Calu3 (cell line): ENCODE results near the gene RIT1. TPM values are rescaled to one million over a fixed set of nuclear protein-coding genes. Genes with fewer than 3 reads are reported as not detected.

Experiments used
- BruUV-seq: library from RNA; stranded (reverse); fragments of 400-500 nt; replicated peaks from 2 replicates; lab custom pipeline; 2021; lab: Mats Ljungman, UMichigan
- CTCF ChIA-PET: fragments of 300-600 bp; sonication (Branson Sonifier 250); formaldehyde crosslinking; loops from one replicate; lab custom pipeline; 2022; ENCODE audit warnings: antibody characterized with exemption; lab: Charles Lee
- DNase-seq: peaks from one replicate; pipeline ENCODE4 v3.0.0; 2022
- H3K27ac Mint-ChIP-seq: one replicate; pipeline ENCODE4 v1.8.0; 2022; ENCODE audit warnings: mixed read lengths; ENCODE audit not compliant: unreplicated experiment
- H3K27me3 Mint-ChIP-seq: one replicate; pipeline ENCODE4 v1.8.0; 2022; ENCODE audit warnings: mixed read lengths; ENCODE audit not compliant: unreplicated experiment
- H3K36me3 Mint-ChIP-seq: one replicate; pipeline ENCODE4 v1.8.0; 2022; ENCODE audit warnings: mild to moderate bottlenecking, moderate library complexity, mixed read lengths; ENCODE audit not compliant: insufficient read depth, unreplicated experiment
- H3K4me1 Mint-ChIP-seq: one replicate; pipeline ENCODE4 v1.8.0; 2022; ENCODE audit warnings: mild to moderate bottlenecking, low read depth, mixed read lengths; ENCODE audit not compliant: unreplicated experiment
- H3K4me3 Mint-ChIP-seq: one replicate; pipeline ENCODE4 v1.8.0; 2022; ENCODE audit warnings: mild to moderate bottlenecking, low read depth, moderate library complexity, mixed read lengths; ENCODE audit not compliant: unreplicated experiment
- H3K9me3 Mint-ChIP-seq: one replicate; pipeline ENCODE4 v1.8.0; 2022; ENCODE audit warnings: low read depth, mixed read lengths; ENCODE audit not compliant: unreplicated experiment
- intact Hi-C: fragments of 100-400 bp; cut with micrococcal nuclease; formaldehyde crosslinking; loops from one replicate; pipeline ENCODE4 v1.10.0; 2022; ENCODE audit not compliant: unreplicated experiment
- total RNA-seq: library from RNA; stranded (reverse); gene quantifications from 2 replicates; pipeline ENCODE4 v1.2.3, GENCODE V29; 2022
- TF ChIP-seq, protein P1 (sequence below): fragments of 200-600 bp; IDR thresholded peaks from one replicate; pipeline ENCODE4 v1.8.0; 2022; ENCODE audit warnings: antibody characterized with exemption; ENCODE audit not compliant: unreplicated experiment

Gene RIT1
- total RNA-seq, 1 experiment from 2014 or later, result 34.4 TPM

DNA sequence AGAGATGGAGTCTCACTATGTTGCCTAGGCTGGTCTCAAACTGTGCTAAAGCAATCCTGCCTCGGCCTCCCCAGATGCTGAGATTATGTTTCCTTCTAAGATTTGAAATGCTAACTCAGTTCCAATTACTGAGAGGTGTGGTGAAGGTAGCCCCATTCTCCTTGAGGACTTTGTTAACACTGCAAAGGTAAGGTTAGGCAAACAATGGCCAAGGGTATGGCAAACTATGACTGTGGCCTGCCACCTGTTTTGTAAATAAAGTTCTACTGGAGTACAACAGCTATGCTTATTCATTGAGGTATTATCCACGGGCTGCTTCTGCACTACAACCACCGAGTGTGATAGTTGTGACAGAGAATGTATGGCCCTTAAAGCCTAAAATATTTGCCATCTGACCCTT, 9.6 kb upstream of the RIT1 start:
- intact Hi-C loops, result no loop called here
- H3K9me3 Mint-ChIP-seq, result no peaks in the 10 kb centered on the region
- no peak overlapping the region for H3K4me3 Mint-ChIP-seq
- peaks cover 76% of the 10 kb centered on the region for H3K36me3 Mint-ChIP-seq
- H3K27me3 Mint-ChIP-seq, result no peaks in the 10 kb centered on the region
- CTCF ChIA-PET, result no interaction called here
- H3K4me1 Mint-ChIP-seq, result no peaks in the 10 kb centered on the region
- TF ChIP-seq, protein P1, sequence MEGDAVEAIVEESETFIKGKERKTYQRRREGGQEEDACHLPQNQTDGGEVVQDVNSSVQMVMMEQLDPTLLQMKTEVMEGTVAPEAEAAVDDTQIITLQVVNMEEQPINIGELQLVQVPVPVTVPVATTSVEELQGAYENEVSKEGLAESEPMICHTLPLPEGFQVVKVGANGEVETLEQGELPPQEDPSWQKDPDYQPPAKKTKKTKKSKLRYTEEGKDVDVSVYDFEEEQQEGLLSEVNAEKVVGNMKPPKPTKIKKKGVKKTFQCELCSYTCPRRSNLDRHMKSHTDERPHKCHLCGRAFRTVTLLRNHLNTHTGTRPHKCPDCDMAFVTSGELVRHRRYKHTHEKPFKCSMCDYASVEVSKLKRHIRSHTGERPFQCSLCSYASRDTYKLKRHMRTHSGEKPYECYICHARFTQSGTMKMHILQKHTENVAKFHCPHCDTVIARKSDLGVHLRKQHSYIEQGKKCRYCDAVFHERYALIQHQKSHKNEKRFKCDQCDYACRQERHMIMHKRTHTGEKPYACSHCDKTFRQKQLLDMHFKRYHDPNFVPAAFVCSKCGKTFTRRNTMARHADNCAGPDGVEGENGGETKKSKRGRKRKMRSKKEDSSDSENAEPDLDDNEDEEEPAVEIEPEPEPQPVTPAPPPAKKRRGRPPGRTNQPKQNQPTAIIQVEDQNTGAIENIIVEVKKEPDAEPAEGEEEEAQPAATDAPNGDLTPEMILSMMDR, result no peak
- no peak overlapping the region for H3K27ac Mint-ChIP-seq
- BruUV-seq, result no TSS peak
- DNase-seq, result no peak

- CTCF ChIA-PET, result interaction anchor here (0.6 kb wide), 1 partner anchor 639 kb away, joined by 4 read pairs; no protein-coding TSS in a partner anchor
- Mint-ChIP-seq H3K9me3 (no peaks in the 10 kb centered on the region), H3K36me3 (peaks cover 84% of the 10 kb centered on the region), H3K4me1 (no peaks in the 10 kb centered on the region), H3K4me3 (no peak overlapping the region), H3K27me3 (no peaks in the 10 kb centered on the region), H3K27ac (no peak overlapping the region)
- no TSS peak for BruUV-seq
- TF ChIP-seq, protein P1, result no peak
- intact Hi-C loops, result no loop called here
- DNase-seq, result no peak
These were observed 8.7 kb upstream of the RIT1 start for GRCh38 chr1:155919801-155920200.

- H3K9me3 Mint-ChIP-seq, result no peaks in the 10 kb centered on the region
These were observed 7.5 kb upstream of the RIT1 start for GRCh38 chr1:155918660-155919059.

DNA sequence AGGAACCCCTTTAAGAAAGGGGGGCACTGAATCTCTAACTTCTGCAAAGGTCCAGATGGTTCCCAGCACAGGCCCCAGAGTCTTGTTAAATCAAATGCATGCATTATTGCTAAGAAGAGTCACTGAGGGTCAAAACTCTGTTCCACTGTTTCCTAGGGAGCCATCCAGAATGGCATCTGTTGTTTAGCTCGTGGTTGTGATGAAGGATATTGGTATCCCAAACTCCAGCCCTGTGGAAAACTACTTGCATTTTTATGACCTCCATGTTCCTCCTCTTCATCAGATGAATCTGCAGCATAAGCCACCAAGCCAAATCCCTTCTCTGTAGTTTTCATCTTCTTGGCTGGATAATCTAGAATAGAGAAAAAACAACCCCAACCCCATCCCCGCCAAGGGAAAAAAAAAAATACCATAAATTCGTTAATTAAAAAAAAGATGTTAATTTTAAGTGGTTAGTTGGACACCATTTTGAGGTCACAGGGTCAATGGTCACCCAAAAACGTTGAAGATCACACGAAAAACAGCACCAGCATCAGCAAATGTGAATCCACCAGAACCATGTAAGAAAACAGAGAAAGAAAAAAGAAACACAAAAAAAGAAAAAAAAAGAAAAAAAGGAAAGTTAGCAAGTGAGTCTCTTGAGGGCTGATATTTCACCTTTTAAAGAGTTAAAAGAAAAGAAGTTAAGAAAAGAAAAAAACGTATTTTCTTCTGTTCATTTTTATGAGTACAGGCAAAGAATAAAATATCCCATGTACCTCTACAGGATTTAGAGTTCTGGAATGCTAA, 3.0 kb upstream of the RIT1 start:
- CTCF ChIA-PET, result interaction anchor here (0.5 kb wide), 1 partner anchor 26 kb away, joined by 5 read pairs; no protein-coding TSS in a partner anchor
- BruUV-seq, result no TSS peak
- H3K27me3 Mint-ChIP-seq, result no peaks in the 10 kb centered on the region
- peaks cover 89% of the 10 kb centered on the region for H3K36me3 Mint-ChIP-seq
- no peak overlapping the region for H3K4me3 Mint-ChIP-seq
- intact Hi-C loops, result loop anchor here (5.0 kb wide), 1 partner anchor 57 kb away; the partner anchor contains the start of genes GON4L and SYT11
- DNase-seq, result no peak
- no peak overlapping the region for H3K27ac Mint-ChIP-seq
- peaks cover 20% of the 10 kb centered on the region for H3K4me1 Mint-ChIP-seq
- TF ChIP-seq, protein P1, result no peak
- no peaks in the 10 kb centered on the region for H3K9me3 Mint-ChIP-seq

More at GRCh38 chr1:155918660-155919059, 7.5 kb upstream of the RIT1 start:
- no peak for DNase-seq
- intact Hi-C loops, result no loop called here
- CTCF ChIA-PET, result no interaction called here
- H3K4me1 Mint-ChIP-seq, result no peaks in the 10 kb centered on the region
- no peaks in the 10 kb centered on the region for H3K27me3 Mint-ChIP-seq
- H3K4me3 Mint-ChIP-seq, result no peak overlapping the region
- no peak overlapping the region for H3K27ac Mint-ChIP-seq
- TF ChIP-seq, protein P1, result no peak
- BruUV-seq, result no TSS peak
- H3K36me3 Mint-ChIP-seq, result peaks cover 94% of the 10 kb centered on the region
